C4-2B (cell line): ENCODE results near the gene DCTN4.

Experiments used
- CTCF ChIP-seq: fragments of 450-650 bp; conservative IDR thresholded peaks from 2 replicates; pipeline ENCODE4 v1.5.1; 2017; ENCODE audit warnings: mild to moderate bottlenecking
- ZFX ChIP-seq: fragments of 450-650 bp; IDR thresholded peaks from 2 replicates; pipeline ENCODE4 v1.6.1; 2017

- no peak for TF ChIP-seq CTCF
- TF ChIP-seq ZFX = no peak
Observed at GRCh38 chr5:150665044-150665443, 93.8 kb downstream of the DCTN4 start.
